ENCODE measurements around the gene C1orf167. TPM values are rescaled to one million over a fixed set of nuclear protein-coding genes. Genes with fewer than 3 reads are reported as not detected.

C1orf167 gene
- total RNA-seq, 1 experiment from 2014 or later = not detected

GRCh38 chr1:11790101-11790879 lies 28.3 kb downstream of the C1orf167 start:
- in situ Hi-C loops (cut with HindIII; ENCODE audit: low pct_unique_long_range_greater_than_20kb, low sequenced_read_pairs) = no loop called here
- DNase-seq (ENCODE audit: low read depth, low spot score) = no peak

- no peak for DNase-seq (ENCODE audit: low read depth, low spot score)
- in situ Hi-C loops (cut with HindIII; ENCODE audit: low pct_unique_long_range_greater_than_20kb, low sequenced_read_pairs) = no loop called here
Observed at GRCh38 chr1:11790880-11791715, 29.1 kb downstream of the C1orf167 start.

GRCh38 chr1:11792106-11792505 lies 30.1 kb downstream of the C1orf167 start:
- no peak for DNase-seq (ENCODE audit: low read depth, low spot score)
- in situ Hi-C loops (cut with HindIII; ENCODE audit: low pct_unique_long_range_greater_than_20kb, low sequenced_read_pairs) = no loop called here

- in situ Hi-C loops (cut with HindIII; ENCODE audit: low pct_unique_long_range_greater_than_20kb, low sequenced_read_pairs) = no loop called here
- no peak for DNase-seq (ENCODE audit: low read depth, low spot score)
Observed at GRCh38 chr1:11793819-11794218, 31.8 kb downstream of the C1orf167 start.

GRCh38 chr1:11794446-11795237 lies 32.6 kb downstream of the C1orf167 start:
- in situ Hi-C loops (cut with HindIII; ENCODE audit: low pct_unique_long_range_greater_than_20kb, low sequenced_read_pairs) = no loop called here
- no peak for DNase-seq (ENCODE audit: low read depth, low spot score)

- in situ Hi-C loops (cut with HindIII; ENCODE audit: low pct_unique_long_range_greater_than_20kb, low sequenced_read_pairs) = no loop called here
- DNase-seq (ENCODE audit: low read depth, low spot score) = no peak
Observed at GRCh38 chr1:11795238-11795890, 33.4 kb downstream of the C1orf167 start.

GRCh38 chr1:11796036-11796828 lies 34.2 kb downstream of the C1orf167 start:
- in situ Hi-C loops (cut with HindIII; ENCODE audit: low pct_unique_long_range_greater_than_20kb, low sequenced_read_pairs) = no loop called here
- DNase-seq (ENCODE audit: low read depth, low spot score) = no peak

GRCh38 chr1:11797525-11798216 lies 35.7 kb downstream of the C1orf167 start:
- DNase-seq (ENCODE audit: low read depth, low spot score) = no peak
- in situ Hi-C loops (cut with HindIII; ENCODE audit: low pct_unique_long_range_greater_than_20kb, low sequenced_read_pairs) = no loop called here

- in situ Hi-C loops (cut with HindIII; ENCODE audit: low pct_unique_long_range_greater_than_20kb, low sequenced_read_pairs) = no loop called here
- DNase-seq (ENCODE audit: low read depth, low spot score) = no peak
Observed at GRCh38 chr1:11799099-11799498, 37.1 kb downstream of the C1orf167 start.

GRCh38 chr1:11799896-11800295 lies 37.9 kb downstream of the C1orf167 start:
- no peak for DNase-seq (ENCODE audit: low read depth, low spot score)
- in situ Hi-C loops (cut with HindIII; ENCODE audit: low pct_unique_long_range_greater_than_20kb, low sequenced_read_pairs) = no loop called here

GRCh38 chr1:11800391-11800755 lies 38.4 kb downstream of the C1orf167 start:
- no peak for DNase-seq (ENCODE audit: low read depth, low spot score)
- in situ Hi-C loops (cut with HindIII; ENCODE audit: low pct_unique_long_range_greater_than_20kb, low sequenced_read_pairs) = no loop called here

GRCh38 chr1:11800756-11801433 lies 38.9 kb downstream of the C1orf167 start:
- in situ Hi-C loops (cut with HindIII; ENCODE audit: low pct_unique_long_range_greater_than_20kb, low sequenced_read_pairs) = no loop called here
- DNase-seq (ENCODE audit: low read depth, low spot score) = no peak

- in situ Hi-C loops (cut with HindIII; ENCODE audit: low pct_unique_long_range_greater_than_20kb, low sequenced_read_pairs) = no loop called here
- no peak for DNase-seq (ENCODE audit: low read depth, low spot score)
Observed at GRCh38 chr1:11802616-11802972, 40.6 kb downstream of the C1orf167 start.

- DNase-seq (ENCODE audit: low read depth, low spot score) = peak; percentile 61
- in situ Hi-C loops (cut with HindIII; ENCODE audit: low pct_unique_long_range_greater_than_20kb, low sequenced_read_pairs) = no loop called here
Observed at GRCh38 chr1:11802973-11803885, 41.2 kb downstream of the C1orf167 start.

Measured in SK-MEL-5 (cell line).